Erythroblast (primary cell): ENCODE data around the gene PIP4K2C.

ENCODE experiments used
- GATA1 ChIP-seq: IDR thresholded peaks from 2 replicates; pipeline ENCODE4 v1.6.1; 2011; ENCODE audit warnings: low read depth, mild to moderate bottlenecking, control low read depth, low read length, moderate library complexity
- POLR2A ChIP-seq: IDR thresholded peaks from 2 replicates; pipeline ENCODE4 v1.6.1; 2011; ENCODE audit warnings: mild to moderate bottlenecking, low read length

- TF ChIP-seq POLR2A (no peak), GATA1 (no peak)
Observed at GRCh38 chr12:57583008-57583831, 7.8 kb upstream of the PIP4K2C start.
